Occipital lobe (tissue), 3 donors: Measurements from ENCODE around the gene PIN1. TPM values are rescaled to one million over a fixed set of nuclear protein-coding genes. Genes with fewer than 3 reads are reported as not detected.
A peak's percentile ranks its signal among the peaks of the same experiment; 100 is the strongest.

Source experiments
- DNase-seq: peaks from one replicate; lab custom pipeline; 2025; lab: John Stamatoyannopoulos, UW
- small RNA-seq: library from RNA; depleted of rRNA; stranded (forward); fragments of <200 nt; gene quantifications from one replicate; pipeline ENCODE3, GENCODE V24; 2014
- total RNA-seq: library from RNA; depleted of rRNA; stranded (reverse); fragments of >200 nt; gene quantifications from one replicate; pipeline ENCODE4 v1.2.3, GENCODE V29; 2014

The PIN1 gene
- total RNA-seq, 1 donor from 2014 or later = 65.4 TPM

DNA sequence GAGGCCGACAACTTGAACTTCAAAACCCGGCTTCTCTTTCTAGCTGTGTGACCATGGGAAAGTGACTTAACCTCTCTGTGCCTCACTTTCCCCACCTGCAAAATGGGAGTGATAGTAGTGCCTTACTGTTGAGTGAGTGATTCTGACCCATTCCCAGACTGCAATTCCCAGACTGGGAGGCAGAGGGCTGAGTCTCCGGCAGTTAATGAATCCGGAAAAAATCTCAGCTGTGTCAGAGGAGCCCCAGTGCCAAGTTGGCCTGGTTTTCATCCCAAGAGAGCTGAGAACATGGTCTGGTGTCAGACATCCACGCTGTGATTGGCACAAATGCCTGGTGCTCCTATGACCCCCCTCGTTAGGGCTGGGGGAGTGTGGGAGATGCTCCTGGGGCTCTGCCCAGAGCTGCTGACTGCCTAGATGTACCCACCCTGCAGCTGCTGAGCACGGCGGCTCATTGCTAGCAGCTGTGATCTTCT is 50.0 kb downstream of the PIN1 start:
- peak; percentile 30 for DNase-seq

DNA sequence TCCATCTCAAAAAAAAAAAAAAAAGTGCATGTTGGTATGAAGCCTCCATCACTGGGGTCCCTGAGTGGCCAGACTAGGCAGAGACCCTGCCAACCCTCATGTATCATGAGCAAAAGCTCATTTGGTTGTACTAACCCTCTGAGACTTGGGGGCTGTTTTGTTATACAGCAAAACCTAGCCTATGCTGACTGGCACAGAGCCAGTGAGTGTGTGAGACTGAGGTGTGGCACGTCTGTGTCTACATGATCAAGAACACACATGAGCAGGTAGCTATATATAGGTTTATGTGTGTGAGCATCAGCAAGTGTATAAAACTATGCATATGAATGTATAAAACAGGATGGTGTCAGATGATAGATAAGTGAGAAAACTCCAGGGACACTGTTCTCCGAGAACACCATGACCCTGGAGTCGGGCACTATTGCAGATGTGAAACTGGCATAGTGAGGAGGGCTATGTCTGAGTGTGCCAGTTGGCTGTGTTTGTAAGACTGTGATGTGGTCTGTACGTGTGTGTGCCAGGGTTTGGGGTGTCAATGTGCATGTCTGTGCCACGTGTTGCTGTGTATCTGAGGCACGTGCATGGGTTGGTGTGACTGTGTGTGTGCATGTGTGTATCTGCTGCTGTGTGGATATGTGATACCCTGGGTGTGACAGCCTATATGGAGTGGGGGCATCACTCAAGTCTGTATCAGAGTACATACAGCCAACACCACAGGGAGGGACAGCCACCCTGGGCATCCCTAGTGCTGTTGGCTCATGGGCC is 56.7 kb downstream of the PIN1 start:
- DNase-seq = no peak

Small RNA genes within 50 kb of the gene (small RNA-seq; reads per million reads assigned to genes)
- not detected for gene RF00156

Other genes with a start within 250 kb of the PIN1 start
- 44.6 TPM for gene ZNF561, start 214.1 kb upstream of the PIN1 start, total RNA-seq
- 86.4 TPM for gene ZNF562, start 160.2 kb upstream of the PIN1 start, total RNA-seq
- 26.5 TPM for gene ZNF846, start 66.6 kb upstream of the PIN1 start, total RNA-seq
- 13.1 TPM for gene FBXL12, start 16.2 kb upstream of the PIN1 start, total RNA-seq
- 62.9 TPM for gene UBL5, start 7.4 kb upstream of the PIN1 start, total RNA-seq
- 121 TPM for gene OLFM2, start 101.2 kb downstream of the PIN1 start, total RNA-seq
- gene COL5A3, start 175.2 kb downstream of the PIN1 start, total RNA-seq = 1.2 TPM
- not detected for gene RDH8, start 178.2 kb downstream of the PIN1 start, total RNA-seq